Measurements from ENCODE around the gene SERPINB3.

The SERPINB3 gene

GRCh38 chr18:63697097-63697660 lies 35.5 kb upstream of the SERPINB3 start:
- DNase-seq (ENCODE audit: low read depth) = no peak
- no peak overlapping the region for H3K4me3 ChIP-seq (ENCODE audit: low read length)
- TF ChIP-seq CTCF (IDR thresholded peaks at IDR 0.05; ENCODE audit: insufficient read depth, low read depth, low read length, missing control alignments) = no peak

- no peak for TF ChIP-seq CTCF (IDR thresholded peaks at IDR 0.05; ENCODE audit: insufficient read depth, low read depth, low read length, missing control alignments)
- peak; percentile 55 for DNase-seq (ENCODE audit: low read depth)
- H3K4me3 ChIP-seq (ENCODE audit: low read length) = no peak overlapping the region
These were observed 27.4 kb upstream of the SERPINB3 start for GRCh38 chr18:63689064-63689463.

GRCh38 chr18:63686871-63687270 lies 25.2 kb upstream of the SERPINB3 start:
- no peak for DNase-seq (ENCODE audit: low read depth)
- no peak for TF ChIP-seq CTCF (IDR thresholded peaks at IDR 0.05; ENCODE audit: insufficient read depth, low read depth, low read length, missing control alignments)
- H3K4me3 ChIP-seq (ENCODE audit: low read length) = no peak overlapping the region

- TF ChIP-seq CTCF (IDR thresholded peaks at IDR 0.05; ENCODE audit: insufficient read depth, low read depth, low read length, missing control alignments) = no peak
- peak; percentile 76 for DNase-seq (ENCODE audit: low read depth)
- no peak overlapping the region for H3K4me3 ChIP-seq (ENCODE audit: low read length)
These were observed 23.0 kb upstream of the SERPINB3 start for GRCh38 chr18:63684718-63685117.

GRCh38 chr18:63683890-63684289 lies 22.2 kb upstream of the SERPINB3 start:
- TF ChIP-seq CTCF (IDR thresholded peaks at IDR 0.05; ENCODE audit: insufficient read depth, low read depth, low read length, missing control alignments) = no peak
- peak; percentile 26 for DNase-seq (ENCODE audit: low read depth)
- no peak overlapping the region for H3K4me3 ChIP-seq (ENCODE audit: low read length)

- peak; percentile 99 for DNase-seq (ENCODE audit: low read depth)
- H3K4me3 ChIP-seq (ENCODE audit: low read length) = no peak overlapping the region
- no peak for TF ChIP-seq CTCF (IDR thresholded peaks at IDR 0.05; ENCODE audit: insufficient read depth, low read depth, low read length, missing control alignments)
These were observed 21.5 kb upstream of the SERPINB3 start for GRCh38 chr18:63683152-63683551.

All from epithelial cell of esophagus (primary cell).